Measurements from ENCODE around the gene CDKN1B.

Gene CDKN1B

DNA sequence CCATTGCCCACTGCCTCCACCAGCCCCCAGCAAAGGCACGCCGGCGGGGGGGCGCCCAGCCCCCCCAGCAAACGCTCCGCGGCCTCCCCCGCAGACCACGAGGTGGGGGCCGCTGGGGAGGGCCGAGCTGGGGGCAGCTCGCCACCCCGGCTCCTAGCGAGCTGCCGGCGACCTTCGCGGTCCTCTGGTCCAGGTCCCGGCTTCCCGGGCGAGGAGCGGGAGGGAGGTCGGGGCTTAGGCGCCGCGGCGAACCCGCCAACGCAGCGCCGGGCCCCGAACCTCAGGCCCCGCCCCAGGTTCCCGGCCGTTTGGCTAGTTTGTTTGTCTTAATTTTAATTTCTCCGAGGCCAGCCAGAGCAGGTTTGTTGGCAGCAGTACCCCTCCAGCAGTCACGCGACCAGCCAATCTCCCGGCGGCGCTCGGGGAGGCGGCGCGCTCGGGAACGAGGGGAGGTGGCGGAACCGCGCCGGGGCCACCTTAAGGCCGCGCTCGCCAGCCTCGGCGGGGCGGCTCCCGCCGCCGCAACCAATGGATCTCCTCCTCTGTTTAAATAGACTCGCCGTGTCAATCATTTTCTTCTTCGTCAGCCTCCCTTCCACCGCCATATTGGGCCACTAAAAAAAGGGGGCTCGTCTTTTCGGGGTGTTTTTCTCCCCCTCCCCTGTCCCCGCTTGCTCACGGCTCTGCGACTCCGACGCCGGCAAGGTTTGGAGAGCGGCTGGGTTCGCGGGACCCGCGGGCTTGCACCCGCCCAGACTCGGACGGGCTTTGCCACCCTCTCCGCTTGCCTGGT, at the start of gene CDKN1B:
TSS of gene CDKN1B (plus strand) at position 576 of the 793 bp plus-strand sequence. CDS start 472 bp downstream, outside the sequence.
- peak; percentile 72 to 81 (median 75) for DNase-seq (ENCODE audit: low read depth in 2 of 3, low spot score in 1 of 3)

DNA sequence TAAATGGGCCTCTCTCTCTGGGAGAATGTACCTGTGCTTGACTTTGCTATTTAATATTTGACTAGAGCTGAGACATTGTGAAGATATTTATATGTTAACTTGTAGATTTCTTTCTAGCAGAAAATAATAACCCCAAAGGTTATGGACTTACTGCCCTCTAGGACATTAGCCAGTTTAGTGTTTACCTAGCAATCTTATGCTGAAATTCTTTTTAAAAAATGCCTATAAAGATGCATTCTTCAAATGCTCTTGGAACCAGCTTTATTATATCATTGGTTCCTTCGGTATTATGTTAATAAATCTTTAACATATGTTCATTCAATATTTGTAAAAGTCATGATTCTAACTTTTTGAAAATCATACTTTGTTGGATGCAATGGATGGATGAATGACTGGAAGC, 49.2 kb upstream of the CDKN1B start:
- no peak for DNase-seq (ENCODE audit: low read depth in 2 of 3, low spot score in 1 of 3)

GRCh38 chr12:12669020-12669419, 48.1 kb upstream of the CDKN1B start:
- no peak for DNase-seq (ENCODE audit: low read depth in 2 of 3, low spot score in 1 of 3)

- DNase-seq (ENCODE audit: low read depth in 2 of 3, low spot score in 1 of 3): no peak
Measured at GRCh38 chr12:12671850-12672660, 45.1 kb upstream of the CDKN1B start.

GRCh38 chr12:12673296-12673695, 43.9 kb upstream of the CDKN1B start:
- peak in 1 of 3 donors; percentile 6 for DNase-seq (ENCODE audit: low read depth in 2 of 3, low spot score in 1 of 3)

- no peak for DNase-seq (ENCODE audit: low read depth in 2 of 3, low spot score in 1 of 3)
Measured at GRCh38 chr12:12676605-12677004, 40.6 kb upstream of the CDKN1B start.

DNA sequence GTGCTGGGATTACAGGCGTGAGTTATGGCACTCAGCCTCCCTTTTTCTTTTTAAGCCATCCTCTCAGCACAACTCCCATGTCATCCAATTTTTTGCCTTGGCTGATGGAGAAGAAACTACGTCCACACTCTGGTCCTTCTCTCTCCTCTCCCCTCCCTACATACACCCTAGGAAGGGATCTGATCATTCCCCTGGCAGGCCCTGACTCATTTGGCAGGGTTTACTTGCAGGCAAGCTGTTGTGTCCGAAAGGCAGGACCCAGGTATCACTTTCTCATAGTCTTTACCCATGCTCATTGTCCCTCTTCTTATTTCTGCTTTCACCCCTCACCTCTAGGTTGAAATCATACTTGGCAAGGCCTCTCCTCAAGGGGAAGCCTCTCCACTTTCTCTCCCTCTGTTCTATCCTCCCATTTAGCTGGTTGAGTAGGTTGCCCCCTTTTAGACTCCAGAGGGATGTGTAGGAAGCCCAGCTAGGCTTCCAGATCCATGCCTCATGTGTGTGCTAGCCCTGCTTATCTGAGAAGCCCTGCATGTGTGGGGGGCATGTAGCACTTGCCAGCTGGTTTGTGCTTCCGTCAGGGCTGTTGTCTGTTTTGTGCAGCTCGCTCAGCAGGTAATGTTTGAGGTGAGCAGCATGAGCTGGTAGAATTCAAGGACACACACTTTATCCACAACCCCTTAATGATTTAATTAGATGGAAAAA, 36.0 kb upstream of the CDKN1B start:
- no peak for DNase-seq (ENCODE audit: low read depth in 2 of 3, low spot score in 1 of 3)

- no peak for DNase-seq (ENCODE audit: low read depth in 2 of 3, low spot score in 1 of 3)
Measured at GRCh38 chr12:12682284-12682683, 34.9 kb upstream of the CDKN1B start.

DNA sequence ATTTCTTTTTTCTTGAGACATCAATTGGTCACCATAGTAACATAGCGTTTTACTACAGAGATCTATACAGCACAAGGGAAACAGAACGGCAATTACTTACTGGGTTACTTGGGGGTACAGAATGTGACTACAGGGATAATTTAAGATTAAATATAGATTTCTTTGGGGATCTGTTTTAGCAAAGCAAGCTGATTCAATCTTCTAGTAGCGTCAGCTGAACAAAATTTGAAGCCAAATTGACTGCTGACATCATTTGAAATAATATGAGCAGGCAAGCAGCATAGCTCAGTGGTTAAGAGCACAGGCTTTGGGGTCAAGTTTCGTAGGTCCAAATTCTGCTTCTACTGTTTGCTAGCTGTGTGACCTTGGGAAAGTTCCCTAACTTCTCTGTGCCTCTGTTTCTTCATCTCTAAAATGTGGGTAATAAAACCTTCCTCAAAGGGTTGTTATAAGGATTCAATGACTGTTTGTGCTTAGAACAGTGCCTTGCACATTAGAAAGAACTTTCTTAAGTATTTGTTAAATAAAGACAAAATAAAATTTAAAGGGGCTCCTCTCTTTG, 34.0 kb upstream of the CDKN1B start:
- no peak for DNase-seq (ENCODE audit: low read depth in 2 of 3, low spot score in 1 of 3)

DNA sequence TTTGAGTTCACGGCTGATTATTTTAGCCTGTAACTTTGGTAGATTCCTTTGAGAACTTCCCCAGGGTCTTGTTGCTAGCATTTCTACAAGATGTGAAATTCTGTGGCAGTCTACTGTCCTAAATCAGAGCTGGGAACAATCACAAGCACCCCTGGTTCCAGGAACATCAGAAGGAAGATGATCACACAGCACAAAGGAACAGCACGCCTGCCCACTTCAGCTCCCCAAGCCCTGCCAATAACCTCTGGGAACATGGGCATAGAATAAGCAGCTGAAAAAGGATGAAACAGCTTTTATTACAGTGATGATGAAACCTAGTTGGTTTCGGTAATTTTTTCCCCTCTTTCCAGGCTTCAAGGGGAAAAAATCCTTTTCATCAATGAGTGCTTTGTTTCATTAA, 33.4 kb upstream of the CDKN1B start:
- no peak for DNase-seq (ENCODE audit: low read depth in 2 of 3, low spot score in 1 of 3)

- DNase-seq (ENCODE audit: low read depth in 2 of 3, low spot score in 1 of 3): no peak
Measured at GRCh38 chr12:12684375-12685106, 32.6 kb upstream of the CDKN1B start.

DNA sequence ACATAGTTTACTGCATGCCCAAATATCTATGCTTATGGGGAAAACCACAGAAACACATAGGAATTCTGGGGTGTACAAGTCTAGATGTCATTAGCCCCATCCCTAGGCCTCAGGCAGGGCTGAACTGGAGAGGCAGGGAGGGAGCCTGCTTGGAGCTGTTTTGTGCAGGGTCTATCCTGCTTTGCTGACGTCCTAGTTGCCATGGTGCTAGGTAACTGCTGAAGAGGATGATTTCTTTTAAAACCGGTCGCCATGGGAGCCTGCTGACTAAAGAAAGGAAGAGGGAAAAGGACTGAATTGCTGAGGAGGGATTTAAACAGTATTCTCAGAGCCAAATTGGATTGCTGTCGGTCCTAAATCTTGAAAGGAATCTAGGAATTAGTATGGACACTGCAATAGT, 31.9 kb upstream of the CDKN1B start:
- no peak for DNase-seq (ENCODE audit: low read depth in 2 of 3, low spot score in 1 of 3)

DNA sequence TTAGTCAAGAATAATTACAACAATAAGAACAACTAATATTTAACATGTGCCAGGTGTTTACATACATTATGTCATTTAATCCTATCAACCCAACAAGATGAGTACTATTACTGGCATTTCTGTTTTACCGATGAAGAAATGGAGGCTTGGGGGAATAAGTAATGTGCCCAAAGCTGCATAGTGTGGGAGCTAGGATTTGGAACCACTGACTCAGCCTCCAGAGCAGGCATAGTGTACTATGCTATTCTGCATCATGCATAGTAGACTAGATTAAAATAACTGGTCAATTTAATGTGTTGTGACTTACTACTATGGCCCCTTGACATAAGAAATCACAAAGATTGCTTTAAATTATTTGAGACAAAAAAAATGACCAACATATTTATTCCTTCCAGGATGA, 30.7 kb upstream of the CDKN1B start:
- no peak for DNase-seq (ENCODE audit: low read depth in 2 of 3, low spot score in 1 of 3)

DNA sequence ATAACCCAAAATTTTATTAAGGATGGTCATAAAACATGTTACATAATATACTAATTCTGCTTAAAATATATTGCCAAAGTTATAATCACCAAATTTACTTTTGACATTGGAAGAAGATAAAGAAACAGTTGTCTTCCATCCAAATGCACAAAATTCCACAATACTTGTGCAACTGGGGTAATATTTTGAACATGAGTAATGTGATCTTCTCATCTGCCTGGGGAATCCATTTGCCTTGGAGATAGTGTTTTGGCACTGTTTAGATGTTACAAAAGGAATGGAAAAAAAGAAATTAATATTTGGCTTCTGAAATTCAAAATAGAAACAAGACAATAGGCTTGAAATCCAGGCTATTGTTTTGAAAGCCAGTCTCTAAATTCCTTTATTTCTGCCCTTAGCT, 30.2 kb upstream of the CDKN1B start:
- no peak for DNase-seq (ENCODE audit: low read depth in 2 of 3, low spot score in 1 of 3)

DNA sequence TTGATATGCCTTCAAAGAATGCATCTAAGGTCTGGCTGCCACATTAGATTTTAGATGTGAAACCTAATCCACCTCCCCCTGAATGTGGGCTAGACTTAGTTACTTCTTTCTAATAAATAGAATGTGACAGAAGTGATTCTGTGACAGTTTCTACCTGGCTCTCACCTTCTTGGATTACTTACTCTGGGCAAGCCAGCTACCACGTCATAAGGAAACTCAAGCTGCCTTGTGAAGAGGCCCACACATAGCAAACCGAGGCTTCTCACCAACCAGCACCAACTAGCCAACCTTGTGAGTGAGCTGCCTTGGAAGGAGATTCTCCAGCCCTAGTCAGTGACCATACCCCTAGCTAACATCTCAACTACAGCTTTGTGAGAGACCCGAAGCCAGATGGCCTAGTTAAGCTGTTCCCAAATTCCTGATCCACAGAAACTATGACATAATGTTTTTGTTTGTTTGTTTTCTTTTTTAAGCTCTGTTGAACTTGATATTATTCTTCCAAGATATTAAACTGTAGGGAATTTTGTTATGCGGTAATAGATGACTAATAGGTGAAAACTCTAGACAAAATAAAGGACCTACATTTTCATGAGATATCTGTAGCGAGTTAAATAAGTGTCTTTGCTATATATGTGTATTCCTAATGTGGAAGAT, 27.4 kb upstream of the CDKN1B start:
- DNase-seq (ENCODE audit: low read depth in 2 of 3, low spot score in 1 of 3): peak in 1 of 3 donors; percentile 8

DNA sequence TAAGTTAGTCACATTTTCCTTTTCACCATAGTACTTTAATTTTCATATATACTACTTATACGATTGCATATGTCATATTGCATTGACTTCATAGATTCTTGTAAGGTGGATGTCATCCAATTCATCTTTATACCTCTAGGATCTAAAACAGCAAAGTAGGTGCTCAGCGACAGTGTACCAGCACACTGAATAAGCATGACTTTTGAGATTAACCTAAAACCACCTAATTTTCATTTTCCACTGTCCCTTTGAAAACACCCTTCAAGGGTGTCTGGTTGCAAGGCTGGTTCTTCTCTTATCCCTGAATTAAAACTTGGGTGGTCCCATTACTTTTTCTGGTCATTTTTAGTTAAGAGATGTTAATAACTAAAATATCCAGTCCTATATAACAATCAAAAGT, 25.6 kb upstream of the CDKN1B start:
- DNase-seq (ENCODE audit: low read depth in 2 of 3, low spot score in 1 of 3): no peak

DNA sequence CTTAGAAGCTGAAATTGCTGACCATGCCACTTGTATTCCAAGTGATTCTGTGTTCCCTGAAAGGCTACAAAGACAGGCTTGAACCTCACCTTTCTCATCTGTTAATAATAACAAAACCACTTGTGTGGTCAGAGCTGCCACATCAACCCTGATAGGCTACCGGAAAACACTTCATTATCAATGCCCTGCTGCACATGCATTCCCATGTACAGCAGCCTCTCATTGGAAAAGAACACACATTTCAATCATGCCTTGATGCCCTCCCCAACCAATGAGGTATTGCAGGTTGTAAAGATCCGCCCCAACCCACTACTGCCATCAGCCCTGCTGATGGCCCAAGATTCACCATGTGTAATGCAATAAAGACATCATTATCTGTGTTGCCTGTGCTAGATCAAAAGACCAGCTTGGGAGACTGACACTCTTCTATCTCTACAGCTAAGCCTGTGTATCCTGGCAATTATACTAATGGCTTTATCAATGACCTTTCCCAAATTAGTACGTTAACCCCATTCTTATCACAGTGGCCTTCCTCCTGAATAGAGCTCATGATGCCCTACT, 24.0 kb upstream of the CDKN1B start:
- DNase-seq (ENCODE audit: low read depth in 2 of 3, low spot score in 1 of 3): no peak

- peak; percentile 75 to 87 (median 77) for DNase-seq (ENCODE audit: low read depth in 2 of 3, low spot score in 1 of 3)
Measured at GRCh38 chr12:12696562-12697383, 20.4 kb upstream of the CDKN1B start.

GRCh38 chr12:12699345-12699744, 17.8 kb upstream of the CDKN1B start:
- no peak for DNase-seq (ENCODE audit: low read depth in 2 of 3, low spot score in 1 of 3)

All from stimulated activated CD4-positive, alpha-beta T cell treated with anti-CD3 and anti-CD28 coated beads, Interleukin-12 subunit alpha, Interleukin-12 subunit beta, amount 100 ng/mL, for 48 hours (primary cell).